Measurements from ENCODE around the gene CENPX. TPM values are rescaled to one million over a fixed set of nuclear protein-coding genes. Genes with fewer than 3 reads are reported as not detected.

CENPX gene
- total RNA-seq, 1 donor from 2014 or later: 38.7 TPM

GRCh38 chr17:82052638-82053059 lies 30.0 kb upstream of the CENPX start:
- TF ChIP-seq CTCF (IDR thresholded peaks at IDR 0.05; ENCODE audit: insufficient read depth, low read length, severe bottlenecking): no peak
- peak overlapping the region; percentile 89 for H3K4me3 ChIP-seq (ENCODE audit: low read depth, low read length)
- H3K36me3 ChIP-seq (ENCODE audit: control insufficient read depth, insufficient read depth, low read length): peaks cover 41% of the 10 kb centered on the region
- no peaks in the 10 kb centered on the region for H3K27me3 ChIP-seq (ENCODE audit: control insufficient read depth, insufficient read depth, low read length)
- FAIRE-seq: no peak
- DNase-seq (ENCODE audit: low read depth): no peak

GRCh38 chr17:82051776-82052637 lies 29.3 kb upstream of the CENPX start, which contains the start of the genes GPS1 and RFNG:
TSS of gene GPS1 (plus strand) at chr17:82051898. CDS start at chr17:82051932, 34 bp downstream.
TSS of gene RFNG (minus strand) at chr17:82051811. CDS start at chr17:82051766, 45 bp downstream.
- Histone ChIP-seq H3K36me3 (ENCODE audit: control insufficient read depth, insufficient read depth, low read length) (peaks cover 39% of the 10 kb centered on the region), H3K4me3 (ENCODE audit: low read depth, low read length) (peak within 1 kb of the TSS; percentile 89), H3K27me3 (ENCODE audit: control insufficient read depth, insufficient read depth, low read length) (no peaks in the 10 kb centered on the region)
- no peak for TF ChIP-seq CTCF (IDR thresholded peaks at IDR 0.05; ENCODE audit: insufficient read depth, low read length, severe bottlenecking)
- FAIRE-seq (no peak), DNase-seq (ENCODE audit: low read depth) (peak; percentile 30)

GRCh38 chr17:82050761-82051641 lies 28.3 kb upstream of the CENPX start:
- TF ChIP-seq CTCF (IDR thresholded peaks at IDR 0.05; ENCODE audit: insufficient read depth, low read length, severe bottlenecking): no peak
- no peak for DNase-seq (ENCODE audit: low read depth)
- peak overlapping the region; percentile 89 for H3K4me3 ChIP-seq (ENCODE audit: low read depth, low read length)
- no peak for FAIRE-seq
- peaks cover 33% of the 10 kb centered on the region for H3K36me3 ChIP-seq (ENCODE audit: control insufficient read depth, insufficient read depth, low read length)
- no peaks in the 10 kb centered on the region for H3K27me3 ChIP-seq (ENCODE audit: control insufficient read depth, insufficient read depth, low read length)

- Histone ChIP-seq H3K4me3 (ENCODE audit: low read depth, low read length) (peak overlapping the region; percentile 89), H3K27me3 (ENCODE audit: control insufficient read depth, insufficient read depth, low read length) (no peaks in the 10 kb centered on the region), H3K36me3 (ENCODE audit: control insufficient read depth, insufficient read depth, low read length) (peaks cover 26% of the 10 kb centered on the region)
- TF ChIP-seq CTCF (IDR thresholded peaks at IDR 0.05; ENCODE audit: insufficient read depth, low read length, severe bottlenecking): no peak
- no peak for FAIRE-seq
- no peak for DNase-seq (ENCODE audit: low read depth)
Measured at GRCh38 chr17:82050152-82050760, 27.6 kb upstream of the CENPX start.

GRCh38 chr17:82049521-82049971 lies 26.9 kb upstream of the CENPX start:
- H3K4me3 ChIP-seq (ENCODE audit: low read depth, low read length): no peak overlapping the region
- FAIRE-seq (no peak), DNase-seq (ENCODE audit: low read depth) (no peak)
- no peaks in the 10 kb centered on the region for H3K27me3 ChIP-seq (ENCODE audit: control insufficient read depth, insufficient read depth, low read length)
- H3K36me3 ChIP-seq (ENCODE audit: control insufficient read depth, insufficient read depth, low read length): peaks cover 20% of the 10 kb centered on the region
- TF ChIP-seq CTCF (IDR thresholded peaks at IDR 0.05; ENCODE audit: insufficient read depth, low read length, severe bottlenecking): no peak
